NCI-H128 (cell line): ENCODE results near the gene ITLN1.
"Not testable (repeated sequence)": the region's sequence is repeated elsewhere in the genome, so short reads cannot be mapped to it uniquely, and the experiment has no call there.

ENCODE experiments used
- DNase-seq: peaks from one replicate; lab custom pipeline; 2025; ENCODE audit not compliant: unreplicated experiment; lab: John Stamatoyannopoulos, UW

ITLN1 gene

DNA sequence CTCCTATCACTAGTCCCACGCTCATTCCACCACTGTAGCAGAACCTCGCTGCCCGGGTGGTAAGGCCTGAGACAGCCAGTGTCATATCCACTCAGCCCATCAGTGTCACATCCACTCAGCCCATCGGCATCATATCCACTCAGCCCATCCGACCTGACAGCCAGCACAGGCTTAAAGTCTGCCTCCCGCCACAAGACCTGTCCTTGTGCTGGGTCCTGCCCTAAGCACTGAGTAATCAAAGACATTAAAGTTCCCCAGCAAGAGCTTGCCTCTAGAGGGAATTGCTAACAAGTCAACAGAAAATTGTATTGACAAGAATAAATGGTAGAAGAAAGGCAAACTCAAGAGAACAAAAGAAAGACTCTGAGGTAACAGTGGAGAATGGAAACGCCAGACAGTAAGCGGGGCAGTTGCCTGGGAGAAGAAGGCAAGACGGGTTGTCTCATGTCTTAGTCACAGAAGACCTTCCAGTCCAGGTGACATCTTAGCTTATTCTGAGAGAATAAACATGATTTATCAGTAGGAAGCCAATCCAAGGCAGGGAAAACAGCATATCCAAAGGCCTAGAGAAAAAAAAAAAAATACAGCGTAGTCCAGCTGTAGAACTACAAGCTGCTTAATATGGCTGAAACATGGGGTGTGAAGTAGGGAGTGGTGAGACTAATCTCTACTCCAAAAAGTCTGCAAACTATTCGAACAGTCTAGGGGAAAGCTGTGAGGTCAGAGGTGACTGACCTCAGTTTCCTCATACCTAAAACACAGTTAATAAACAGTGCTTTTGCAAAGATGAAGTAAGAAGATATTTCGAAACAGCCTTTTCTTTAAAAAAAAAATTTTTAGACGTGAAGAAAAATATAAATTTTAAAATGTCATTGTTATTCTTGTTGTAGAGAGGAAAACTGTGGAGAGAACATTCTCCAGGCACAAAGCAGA is 1.1 kb downstream of the ITLN1 start:
- DNase-seq = no peak

DNA sequence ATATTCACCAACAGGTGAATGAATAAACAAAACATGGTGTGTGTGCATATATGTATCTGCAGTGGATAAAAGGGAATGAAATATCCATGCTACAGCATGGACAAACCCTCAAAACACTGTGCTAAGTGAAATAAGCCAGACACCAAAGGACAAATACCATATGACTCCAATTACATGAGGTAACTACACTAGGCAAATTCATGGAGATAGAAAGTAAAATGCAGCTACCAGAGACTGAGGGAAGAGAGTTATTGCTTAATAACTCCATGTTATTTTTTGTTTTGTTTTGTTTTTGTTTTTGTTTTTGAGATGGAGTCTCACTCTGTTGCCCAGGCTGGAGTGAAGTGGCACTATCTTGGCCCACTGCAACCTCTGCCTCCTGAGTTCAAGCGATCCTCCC is 2.4 kb downstream of the ITLN1 start:
- no peak for DNase-seq

DNA sequence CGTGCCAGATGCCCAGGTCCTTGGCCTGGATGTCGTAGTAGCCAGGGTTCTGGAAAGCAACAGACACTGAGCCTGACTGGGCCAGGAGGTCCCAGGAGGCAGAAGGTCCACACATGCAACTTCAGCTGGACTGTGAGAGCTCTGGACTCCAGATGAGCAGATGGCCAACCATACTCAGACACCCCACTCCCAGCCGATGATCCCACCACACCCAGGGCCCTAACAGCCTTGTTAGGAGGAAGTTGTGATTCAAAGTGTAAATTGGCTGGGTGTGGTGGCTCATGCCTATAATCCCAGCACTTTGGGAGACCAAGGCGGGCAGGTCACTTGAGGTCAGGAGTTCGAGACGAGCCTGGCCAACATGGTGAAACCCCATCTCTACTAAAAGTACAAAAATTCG is 3.7 kb downstream of the ITLN1 start:
- not testable (repeated sequence) for DNase-seq

DNA sequence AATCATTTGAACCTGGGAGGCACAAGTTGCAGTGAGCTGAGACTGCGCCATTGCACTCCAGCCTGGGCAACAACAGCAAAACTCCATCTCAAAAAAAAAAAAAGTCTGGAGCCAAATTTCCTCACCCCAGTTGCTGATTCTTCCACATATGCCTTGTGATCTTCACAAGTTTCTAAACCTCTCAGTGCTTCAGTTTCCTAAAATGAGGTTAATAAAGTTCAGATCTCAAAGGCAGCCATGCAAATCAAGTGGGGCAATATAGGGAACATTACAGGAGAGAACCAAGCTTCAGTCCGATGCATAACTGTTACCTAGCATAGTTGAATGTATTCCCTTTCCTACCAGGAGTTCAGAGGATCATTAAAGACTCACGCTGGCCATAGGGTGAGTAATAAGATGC is 4.8 kb downstream of the ITLN1 start:
- no peak for DNase-seq

DNA sequence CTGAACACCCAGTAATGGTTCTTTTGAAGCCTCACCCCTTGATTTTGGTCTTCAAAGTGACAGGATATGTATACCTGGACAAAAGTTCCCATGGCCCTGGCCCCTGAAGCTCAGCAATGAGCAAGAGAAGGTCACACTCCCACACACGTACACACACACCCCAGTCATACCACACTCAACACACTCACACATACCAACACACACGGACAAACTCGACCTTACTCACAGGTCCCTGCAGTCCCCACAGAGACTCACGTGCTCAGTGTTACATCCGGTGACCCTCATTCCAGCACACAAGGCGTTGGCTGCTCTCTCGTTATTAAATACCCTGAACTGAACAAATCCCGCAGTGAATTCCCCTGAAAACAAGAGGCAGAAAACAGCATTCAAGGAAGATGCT is 5.9 kb downstream of the ITLN1 start:
- DNase-seq = no peak

DNA sequence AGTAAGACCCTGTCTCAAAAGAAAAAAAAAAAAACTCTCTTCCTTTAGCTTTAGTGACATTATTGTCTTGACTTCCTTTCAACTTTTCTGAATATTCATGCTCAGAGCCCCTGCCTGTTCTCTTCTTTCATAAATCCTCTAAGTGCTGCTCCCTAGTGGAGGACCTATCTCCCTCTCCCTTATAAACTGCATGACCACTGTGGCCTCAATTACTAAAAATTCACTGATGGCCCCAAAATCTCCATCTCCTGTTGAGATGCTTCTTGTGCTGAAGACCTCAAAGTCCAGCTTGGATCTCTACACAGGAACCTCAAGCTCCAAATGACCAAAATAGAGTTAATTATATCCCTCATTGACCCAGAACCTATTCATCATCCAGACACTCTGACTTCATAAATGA is 7.8 kb downstream of the ITLN1 start:
- DNase-seq = no peak

DNA sequence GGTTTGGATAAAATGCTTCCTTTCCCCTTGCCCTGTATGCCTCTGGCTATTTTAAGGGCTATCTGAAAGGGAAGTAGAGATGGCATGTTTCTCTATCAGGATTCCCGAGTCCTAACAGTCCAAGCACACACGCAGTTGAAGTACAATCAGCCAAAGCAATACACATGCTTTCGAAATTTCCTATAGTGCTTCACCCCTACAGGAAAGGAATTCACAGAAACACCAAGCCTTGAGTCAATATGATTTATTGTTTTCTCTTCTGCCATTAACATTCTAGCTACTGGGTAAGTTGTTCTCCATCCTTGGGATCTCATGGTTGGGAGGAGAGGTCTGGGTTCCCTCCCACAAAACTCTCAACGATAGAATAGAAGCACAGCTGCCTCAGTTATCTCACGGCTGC is 8.7 kb downstream of the ITLN1 start:
- no peak for DNase-seq

DNA sequence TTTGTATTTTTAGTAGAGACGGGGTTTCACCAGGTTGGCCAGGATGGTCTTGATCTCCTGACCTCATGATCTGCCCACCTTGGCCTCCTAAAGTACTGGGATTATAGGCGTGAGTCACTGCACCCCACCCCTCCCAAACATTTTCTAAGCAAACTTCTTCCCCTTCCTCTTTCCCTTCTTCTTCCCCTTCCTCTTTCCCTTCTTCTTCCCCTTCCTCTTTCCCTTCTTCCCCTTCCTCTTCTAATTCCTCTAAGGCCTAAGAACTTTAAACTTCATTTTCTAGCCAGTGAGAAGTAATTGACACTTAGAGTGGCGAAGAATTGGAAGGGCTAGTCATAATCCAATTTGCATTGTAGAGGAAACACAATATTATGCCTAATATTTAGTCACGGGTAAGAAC is 9.4 kb downstream of the ITLN1 start:
- DNase-seq = not testable (repeated sequence)

DNA sequence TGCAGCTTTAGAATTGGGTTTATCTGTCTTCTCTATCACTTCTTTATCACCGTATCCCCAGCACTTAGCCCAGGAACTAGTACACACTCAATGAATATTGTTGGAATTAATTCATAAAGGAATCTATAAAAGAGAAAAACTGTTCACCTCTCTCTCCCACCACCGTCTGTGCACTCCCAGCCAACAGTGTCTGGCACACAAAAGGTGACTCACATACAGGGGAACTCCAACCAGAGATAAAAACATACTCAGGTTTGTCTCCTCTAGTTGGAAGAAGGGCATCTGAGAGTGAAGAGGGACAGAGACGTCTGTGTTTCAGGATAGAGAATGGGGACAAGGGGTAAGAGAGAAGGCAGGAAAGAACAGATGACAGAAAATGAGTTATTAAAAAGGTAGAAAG is 10.0 kb downstream of the ITLN1 start:
- DNase-seq = no peak

DNA sequence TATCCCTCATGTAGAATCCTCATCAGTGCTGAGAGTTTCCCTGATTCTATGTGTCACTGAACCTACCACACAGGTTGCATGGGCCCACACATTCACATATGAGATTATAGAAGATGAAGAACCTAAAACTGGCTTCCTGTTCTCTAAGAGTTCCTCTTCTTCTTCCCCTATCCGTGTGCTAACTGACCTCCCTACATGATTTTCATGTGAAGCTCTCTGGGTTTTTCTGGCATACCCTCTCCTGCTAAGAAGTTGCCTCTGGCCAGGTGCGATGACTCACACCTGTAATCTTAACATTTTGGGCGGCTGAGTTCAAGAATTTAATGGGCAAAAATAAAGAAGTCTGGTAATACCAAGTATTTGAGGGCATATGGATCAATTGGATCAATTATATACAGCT is 16.8 kb downstream of the ITLN1 start:
- DNase-seq = no peak

DNA sequence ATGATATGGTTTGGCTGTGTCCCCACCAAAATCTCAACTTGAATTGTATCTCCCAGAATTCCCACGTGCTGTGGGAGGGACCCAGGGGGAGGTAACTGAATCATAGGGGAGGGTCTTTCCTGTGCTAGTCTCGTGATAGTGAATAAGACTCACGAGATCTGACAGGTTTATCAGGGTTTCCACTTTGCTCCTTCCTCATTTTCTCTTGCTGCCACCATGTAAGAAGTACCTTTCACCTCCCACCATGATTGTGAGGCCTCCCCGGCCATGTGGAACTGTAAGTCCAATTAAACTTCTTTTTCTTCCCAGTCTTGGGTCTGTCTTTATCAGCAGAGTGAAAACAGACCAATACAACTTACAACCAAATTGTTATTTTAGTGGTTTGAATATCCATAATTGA is 17.3 kb downstream of the ITLN1 start:
- not testable (repeated sequence) for DNase-seq

DNA sequence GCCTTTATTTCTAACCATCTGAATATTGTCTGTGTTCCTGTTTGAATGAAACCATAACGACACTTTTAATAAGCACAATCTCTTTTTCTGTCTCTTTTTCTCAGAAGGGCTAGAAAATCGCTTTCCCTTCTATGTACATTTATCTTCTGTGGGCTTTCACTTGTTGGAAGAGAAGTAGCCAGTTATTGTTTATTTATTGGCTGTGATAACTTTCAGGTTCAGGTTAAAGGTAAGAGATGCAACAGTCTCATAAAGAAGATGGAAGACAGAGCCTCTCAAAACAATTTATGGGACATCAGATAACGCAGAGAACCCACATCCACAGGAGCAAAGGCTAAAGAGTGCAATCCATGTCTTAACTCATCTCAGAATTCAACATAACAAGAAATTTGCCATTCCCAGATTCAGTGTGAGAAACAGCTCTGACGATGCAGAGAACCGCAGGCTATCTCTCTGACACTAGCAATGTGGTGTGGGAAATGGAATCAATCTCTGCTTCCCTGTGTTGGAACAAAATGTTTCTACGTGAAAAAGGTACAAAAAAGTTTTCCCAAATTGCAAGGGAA is 18.2 kb downstream of the ITLN1 start:
- DNase-seq = no peak

DNA sequence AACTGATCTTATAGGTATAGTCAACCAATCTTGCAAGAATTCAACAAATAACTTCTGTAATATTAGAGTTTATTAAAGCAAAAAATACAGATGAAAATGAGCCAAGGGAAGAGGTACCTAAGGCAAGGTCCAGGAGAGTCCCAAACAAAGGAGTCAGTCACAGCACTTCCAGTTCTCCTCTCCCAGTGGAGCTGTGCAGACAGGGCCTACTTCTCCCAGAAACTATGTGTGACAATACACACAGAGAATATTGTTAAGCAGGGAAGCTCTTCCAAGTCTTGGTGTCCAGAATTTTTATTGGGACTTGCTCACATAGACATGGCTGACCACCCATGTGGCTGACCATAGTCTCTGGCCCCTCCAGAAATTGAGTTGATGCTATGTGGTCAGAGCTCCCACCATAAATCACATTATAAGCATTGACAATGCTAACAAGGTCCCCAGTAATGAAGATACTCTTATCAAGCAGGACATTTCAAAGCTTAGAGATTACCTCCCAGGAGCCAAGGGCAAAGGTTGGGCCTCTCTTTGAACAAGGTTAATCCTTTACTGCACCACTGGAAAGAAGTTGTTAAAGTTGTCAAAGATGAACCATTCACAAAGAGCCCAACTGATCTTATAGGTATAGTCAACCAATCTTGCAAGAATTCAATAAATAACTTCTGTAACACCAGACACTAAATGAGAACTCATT is 18.8 kb downstream of the ITLN1 start:
- DNase-seq = no peak

DNA sequence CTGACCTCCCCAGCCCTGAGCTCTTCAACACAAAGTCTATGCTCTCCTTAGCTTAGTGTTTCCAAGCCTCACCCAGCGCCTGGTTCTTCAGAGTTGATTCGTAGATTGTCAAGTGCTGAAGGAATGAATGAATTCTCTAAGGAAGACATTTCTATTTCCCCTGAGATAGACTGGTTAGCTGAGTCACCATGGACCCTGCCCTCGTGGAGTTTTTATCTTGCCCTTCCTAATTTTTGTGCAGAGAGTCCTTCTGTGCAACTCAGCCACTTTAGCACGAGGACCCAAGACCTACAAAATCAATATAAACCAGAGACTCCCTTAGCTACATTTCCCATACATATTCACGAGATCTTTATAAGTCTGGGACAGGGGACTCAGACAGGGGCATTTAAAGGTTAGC is 19.6 kb downstream of the ITLN1 start:
- DNase-seq = no peak

DNA sequence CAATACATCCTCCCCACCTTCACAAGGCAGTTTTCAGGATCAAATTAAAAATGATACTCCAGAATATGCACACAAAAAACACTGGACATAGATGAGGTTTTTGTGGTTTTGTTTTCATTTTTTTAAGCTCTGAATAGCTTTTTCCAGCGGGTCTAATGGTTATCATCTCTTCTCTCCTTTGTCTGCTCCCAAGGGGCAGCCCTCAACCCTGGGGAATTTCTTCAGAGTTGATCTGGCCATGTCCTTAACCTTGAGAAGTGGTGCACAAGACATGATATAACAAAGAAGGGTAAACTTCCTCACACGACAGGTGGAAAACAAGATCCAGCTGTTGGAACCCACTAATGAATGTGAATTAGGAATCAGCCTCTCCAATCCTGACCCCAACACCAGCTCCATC is 20.8 kb downstream of the ITLN1 start:
- DNase-seq = no peak

DNA sequence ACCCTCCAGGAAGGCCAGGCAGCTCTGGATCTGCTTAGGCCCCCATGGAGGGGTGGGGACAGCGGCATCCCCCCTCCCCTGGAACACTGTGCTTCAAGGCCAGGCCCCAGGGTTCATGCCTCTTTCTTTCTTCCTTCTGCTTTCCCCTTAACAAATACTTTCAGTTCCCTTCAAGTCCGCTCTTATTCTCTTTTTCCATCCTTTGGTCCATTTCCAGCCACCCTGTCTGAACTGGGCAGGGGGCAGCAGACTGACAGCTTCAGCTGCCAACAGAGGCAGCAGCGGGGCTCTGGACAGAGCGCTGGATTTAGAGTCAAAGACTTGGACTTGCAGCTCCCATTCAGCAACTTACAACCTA is 21.2 kb downstream of the ITLN1 start:
- DNase-seq = no peak

DNA sequence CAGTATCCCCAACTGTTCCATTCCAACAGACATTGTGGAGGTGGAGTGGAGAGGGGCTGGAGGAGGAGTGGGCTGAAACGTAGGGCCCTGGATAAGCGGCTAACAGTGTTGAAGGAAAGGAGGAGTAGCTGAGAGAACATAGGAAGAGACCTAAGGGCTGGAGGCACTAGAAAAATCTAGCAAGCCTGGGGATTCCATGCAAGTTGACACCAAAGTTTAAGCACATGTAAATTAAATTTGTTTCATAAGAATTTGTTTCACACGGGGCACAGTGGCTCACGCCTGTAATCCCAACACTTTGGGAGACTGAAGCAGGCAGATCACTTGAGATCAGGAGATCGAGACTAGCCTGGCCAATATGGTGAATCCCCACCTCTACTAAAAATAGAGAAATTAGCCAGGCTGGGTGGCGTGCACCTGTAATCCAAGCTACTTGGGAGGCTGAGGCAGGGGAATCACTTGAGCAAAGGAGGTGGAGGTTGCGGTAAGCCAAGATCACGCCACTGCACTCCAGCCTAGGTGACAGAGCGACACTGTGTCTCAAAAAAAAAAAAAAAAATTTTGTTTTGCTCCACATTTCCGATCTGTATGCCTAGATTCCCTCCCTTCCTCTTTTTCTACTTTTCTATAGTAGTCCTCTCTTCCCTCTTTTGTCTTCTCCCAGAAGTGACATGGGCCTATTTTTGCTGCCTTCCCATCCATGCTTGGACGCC is 21.8 kb downstream of the ITLN1 start:
- DNase-seq = no peak

DNA sequence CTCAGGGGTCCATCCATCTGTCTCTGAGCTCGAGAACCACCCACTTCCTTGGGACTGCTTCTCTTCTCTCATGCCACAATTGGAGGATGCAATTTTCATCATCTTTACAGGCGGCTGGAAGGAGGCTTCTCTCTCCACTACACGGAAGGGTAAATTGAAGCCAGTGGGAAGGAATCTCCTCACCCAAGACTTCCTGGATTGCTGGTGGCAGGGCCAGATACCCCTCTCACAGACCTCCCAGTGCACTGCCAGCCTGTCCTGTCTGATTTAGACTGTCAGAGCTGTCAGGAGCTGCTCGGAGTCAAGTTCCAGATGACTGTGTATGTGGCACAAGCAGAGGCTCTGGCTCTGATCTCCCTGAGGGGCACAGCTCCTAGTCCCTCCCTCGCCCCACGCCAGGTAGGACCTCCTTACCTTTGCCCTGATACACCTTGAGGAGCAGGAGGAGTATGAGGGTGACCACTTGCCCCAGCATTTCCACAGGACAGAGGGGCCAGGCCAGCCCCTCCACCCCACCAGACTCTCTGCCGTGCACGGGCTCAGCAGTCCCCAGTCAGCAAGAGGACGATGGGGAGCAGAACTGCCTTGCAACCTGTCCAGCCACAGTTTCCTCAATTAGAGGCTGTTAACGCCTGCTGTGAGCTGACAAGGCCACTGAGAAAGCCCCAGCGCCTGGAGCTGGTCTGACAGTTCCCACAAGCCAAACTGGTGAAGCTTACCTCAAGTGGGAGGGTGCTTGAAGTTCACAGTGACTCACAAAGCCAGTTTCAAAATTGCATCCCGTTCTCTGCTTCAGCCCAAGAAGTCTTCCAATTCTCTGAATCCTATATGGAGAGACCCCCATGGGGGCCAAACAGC is 22.5 kb downstream of the ITLN1 start, which contains the start of gene CD244:
TSS of gene CD244 (minus strand) at position 685 of the 858 bp plus-strand sequence. CDS start at position 475, 210 bp downstream.
- no peak for DNase-seq

DNA sequence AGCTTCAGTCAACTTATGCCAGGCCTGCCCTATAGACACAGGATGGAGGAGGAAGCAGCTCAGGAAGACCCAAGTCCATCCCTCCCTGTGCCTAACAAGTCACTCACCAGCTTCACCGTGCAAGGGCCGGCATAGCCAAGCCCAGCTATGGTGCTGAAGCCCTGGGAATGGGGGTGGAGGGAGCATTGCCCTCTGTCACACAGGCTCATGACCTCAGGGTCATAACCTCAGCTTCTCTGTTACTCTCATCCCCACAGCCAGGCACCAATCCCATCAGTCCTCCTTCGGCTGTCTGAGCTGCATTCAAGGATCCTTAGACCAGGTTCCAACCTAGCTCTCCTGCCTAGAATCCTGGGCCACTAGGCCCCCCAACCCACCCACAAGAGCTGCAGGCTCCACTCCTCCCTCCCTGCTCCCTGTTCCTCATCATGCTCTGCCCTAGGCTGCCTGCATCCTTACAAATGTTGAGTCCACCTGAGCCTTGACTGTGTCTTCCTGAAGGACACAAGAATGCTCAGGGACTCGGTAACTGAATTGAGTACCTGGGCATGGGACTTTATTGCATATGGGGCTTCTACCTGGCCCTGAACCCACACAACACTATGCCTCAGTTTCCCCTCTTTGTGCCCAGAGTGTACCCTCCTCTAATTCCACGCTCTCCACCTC is 24.0 kb downstream of the ITLN1 start:
- no peak for DNase-seq

DNA sequence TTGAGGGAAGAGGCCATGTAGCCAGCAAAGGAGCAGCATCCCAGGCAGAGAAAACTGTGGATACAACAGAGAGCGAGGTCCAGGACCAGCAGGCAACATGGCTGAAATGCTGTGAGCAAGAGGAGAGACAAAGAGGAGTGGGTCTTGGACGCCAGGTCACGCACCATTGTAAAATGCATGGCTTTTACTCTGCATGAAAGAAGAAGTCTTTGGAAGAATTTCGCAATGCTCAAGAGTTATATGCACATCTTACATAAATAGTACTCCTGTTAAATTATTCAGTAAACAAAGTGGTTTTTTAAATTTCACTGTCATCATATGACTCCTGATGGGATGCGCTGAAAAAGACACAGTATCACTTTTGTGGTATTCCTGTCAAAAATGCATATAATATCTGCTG is 25.8 kb downstream of the ITLN1 start:
- DNase-seq = no peak
